ENCODE results near the gene SPTLC2. TPM values are rescaled to one million over a fixed set of nuclear protein-coding genes. Genes with fewer than 3 reads are reported as not detected.

The SPTLC2 gene
- total RNA-seq, 1 donor from 2014 or later, result 40.9 TPM

GRCh38 chr14:77574446-77575115 is 41.9 kb downstream of the SPTLC2 start:
- no peak for DNase-seq (ENCODE audit: extremely low spot score, unreplicated experiment)
- Mint-ChIP-seq H3K27ac (no peak overlapping the region), H3K9me3 (no peaks in the 10 kb centered on the region), H3K27me3 (no peaks in the 10 kb centered on the region), H3K36me3 (peaks cover 34% of the 10 kb centered on the region), H3K4me1 (ENCODE audit: unreplicated experiment) (peaks cover 10% of the 10 kb centered on the region), H3K4me3 (no peak overlapping the region)
- TF ChIP-seq CTCF (conservative IDR thresholded peaks at IDR 0.05), result no peak

DNA sequence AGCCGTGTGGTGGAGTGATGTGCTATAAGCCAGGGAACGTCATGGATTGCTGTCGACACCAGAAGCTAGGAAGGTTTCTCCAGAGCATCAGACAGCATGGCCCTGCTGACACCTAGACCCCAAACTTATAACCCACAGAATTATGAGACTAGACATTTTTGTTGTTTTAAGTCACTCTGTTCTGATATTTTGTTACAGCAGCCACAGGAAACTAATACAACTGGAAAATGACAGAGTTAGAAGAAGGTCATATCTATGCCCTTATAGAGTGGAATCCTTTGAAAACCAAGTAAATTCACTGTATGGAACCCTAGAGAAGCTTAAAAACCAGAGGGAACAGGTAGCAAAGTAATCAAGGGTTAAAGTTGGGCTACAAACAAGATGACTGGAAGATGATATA is 42.5 kb downstream of the SPTLC2 start:
- no peak overlapping the region for H3K27ac Mint-ChIP-seq
- no peaks in the 10 kb centered on the region for H3K27me3 Mint-ChIP-seq
- TF ChIP-seq CTCF (conservative IDR thresholded peaks at IDR 0.05), result no peak
- no peaks in the 10 kb centered on the region for H3K9me3 Mint-ChIP-seq
- DNase-seq (ENCODE audit: extremely low spot score, unreplicated experiment), result no peak
- H3K4me3 Mint-ChIP-seq, result no peak overlapping the region
- peaks cover 35% of the 10 kb centered on the region for H3K36me3 Mint-ChIP-seq
- H3K4me1 Mint-ChIP-seq (ENCODE audit: unreplicated experiment), result peaks cover 5% of the 10 kb centered on the region

DNA sequence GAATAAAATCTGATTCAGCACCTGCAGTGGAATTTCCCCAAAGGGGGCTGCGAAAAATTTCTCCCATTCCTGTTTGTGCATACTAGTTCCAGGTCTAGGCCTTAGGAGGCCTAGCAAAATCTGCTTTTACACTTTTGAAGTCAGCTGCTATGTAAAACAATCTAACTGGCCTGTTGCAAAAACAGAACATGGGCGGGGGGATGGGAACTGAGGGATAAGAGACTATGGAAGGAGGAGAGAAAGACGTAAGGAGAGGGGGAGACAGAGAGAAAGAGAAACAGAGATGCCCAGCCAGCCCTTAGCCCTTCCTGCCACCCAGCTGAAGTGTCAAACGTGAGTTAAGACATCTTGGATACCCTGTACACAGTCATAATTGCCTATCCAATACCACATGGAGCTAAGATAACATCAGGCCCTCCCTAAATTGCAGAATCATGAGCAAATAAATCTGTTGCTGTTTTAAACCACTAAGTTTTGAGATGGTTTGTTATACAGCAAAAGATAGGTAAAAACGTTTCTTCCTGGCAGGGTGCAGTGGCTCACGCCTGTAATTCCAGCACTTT is 45.6 kb downstream of the SPTLC2 start:
- no peaks in the 10 kb centered on the region for H3K27me3 Mint-ChIP-seq
- TF ChIP-seq CTCF (conservative IDR thresholded peaks at IDR 0.05), result no peak
- H3K4me3 Mint-ChIP-seq, result no peak overlapping the region
- peaks cover 5% of the 10 kb centered on the region for H3K4me1 Mint-ChIP-seq (ENCODE audit: unreplicated experiment)
- H3K27ac Mint-ChIP-seq, result no peak overlapping the region
- DNase-seq (ENCODE audit: extremely low spot score, unreplicated experiment), result no peak
- H3K9me3 Mint-ChIP-seq, result no peaks in the 10 kb centered on the region
- H3K36me3 Mint-ChIP-seq, result peaks cover 40% of the 10 kb centered on the region

GRCh38 chr14:77565994-77566305 is 50.5 kb downstream of the SPTLC2 start:
- no peak for TF ChIP-seq CTCF (conservative IDR thresholded peaks at IDR 0.05)
- no peak overlapping the region for H3K27ac Mint-ChIP-seq
- DNase-seq (ENCODE audit: extremely low spot score, unreplicated experiment), result no peak
- no peaks in the 10 kb centered on the region for H3K27me3 Mint-ChIP-seq
- H3K4me1 Mint-ChIP-seq (ENCODE audit: unreplicated experiment), result peaks cover 5% of the 10 kb centered on the region
- H3K36me3 Mint-ChIP-seq, result peaks cover 31% of the 10 kb centered on the region
- H3K4me3 Mint-ChIP-seq, result no peak overlapping the region
- no peaks in the 10 kb centered on the region for H3K9me3 Mint-ChIP-seq

DNA sequence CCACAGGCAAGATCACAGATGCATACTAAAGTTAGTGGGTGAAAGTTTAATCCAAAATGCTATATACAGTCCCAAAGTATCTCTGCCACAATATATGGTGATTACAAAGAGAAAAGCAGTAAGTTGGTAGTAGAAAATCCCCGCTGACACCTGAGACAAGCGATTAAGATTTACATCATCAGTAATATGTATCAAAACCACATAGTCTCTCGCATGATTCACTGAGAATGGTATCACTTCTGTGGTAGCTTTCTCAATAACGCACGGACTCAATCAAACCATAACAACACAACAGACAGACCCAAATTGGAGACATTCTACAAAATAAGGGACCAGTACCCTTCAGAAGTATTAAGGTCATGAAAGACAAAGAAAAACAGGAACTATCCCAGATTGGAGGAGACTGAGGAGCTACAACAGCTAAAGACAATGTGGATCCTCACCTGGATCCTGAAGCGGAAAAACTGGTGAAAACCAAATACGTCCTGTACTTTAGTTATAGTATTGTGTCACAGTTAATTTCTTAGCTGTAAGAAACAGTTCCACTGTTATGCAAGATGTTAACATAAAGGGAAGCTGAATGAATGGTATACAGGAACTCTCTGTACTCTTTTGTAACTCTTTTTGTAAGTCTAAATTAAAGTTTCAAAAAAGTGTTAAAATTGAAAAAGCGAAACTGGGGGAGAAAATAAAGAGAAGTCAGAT is 51.0 kb downstream of the SPTLC2 start:
- Mint-ChIP-seq H3K4me1 (ENCODE audit: unreplicated experiment) (no peaks in the 10 kb centered on the region), H3K9me3 (no peaks in the 10 kb centered on the region), H3K4me3 (no peak overlapping the region), H3K27ac (no peak overlapping the region), H3K27me3 (no peaks in the 10 kb centered on the region), H3K36me3 (peaks cover 33% of the 10 kb centered on the region)
- no peak for DNase-seq (ENCODE audit: extremely low spot score, unreplicated experiment)
- TF ChIP-seq CTCF (conservative IDR thresholded peaks at IDR 0.05), result no peak
